GM10248 (cell line): ENCODE data around the gene CXCL12.

Experiments
- CTCF ChIA-PET: fragments of 300-600 bp; sonication (Branson Sonifier 250); formaldehyde crosslinking; extraction: SDS; loops from one replicate; lab custom pipeline; 2021; ENCODE audit warnings: antibody characterized with exemption; lab: Yijun Ruan, JAX
- POLR2A ChIA-PET: fragments of 350-650 bp; sonication (Branson Sonifier 250); formaldehyde crosslinking; extraction: SDS; loops from one replicate; lab custom pipeline; 2020; ENCODE audit warnings: antibody characterized with exemption; lab: Yijun Ruan, JAX
- DNase-seq: peaks from one replicate; pipeline ENCODE4 v3.0.0; 2012; ENCODE audit errors: extremely low spot score
- CTCF ChIP-seq: IDR thresholded peaks from 2 replicates; pipeline ENCODE4 v1.5.1; 2012; ENCODE audit warnings: mild to moderate bottlenecking, low read depth; ENCODE audit errors: extremely low read depth, missing control alignments, control extremely low read depth

The CXCL12 gene

DNA sequence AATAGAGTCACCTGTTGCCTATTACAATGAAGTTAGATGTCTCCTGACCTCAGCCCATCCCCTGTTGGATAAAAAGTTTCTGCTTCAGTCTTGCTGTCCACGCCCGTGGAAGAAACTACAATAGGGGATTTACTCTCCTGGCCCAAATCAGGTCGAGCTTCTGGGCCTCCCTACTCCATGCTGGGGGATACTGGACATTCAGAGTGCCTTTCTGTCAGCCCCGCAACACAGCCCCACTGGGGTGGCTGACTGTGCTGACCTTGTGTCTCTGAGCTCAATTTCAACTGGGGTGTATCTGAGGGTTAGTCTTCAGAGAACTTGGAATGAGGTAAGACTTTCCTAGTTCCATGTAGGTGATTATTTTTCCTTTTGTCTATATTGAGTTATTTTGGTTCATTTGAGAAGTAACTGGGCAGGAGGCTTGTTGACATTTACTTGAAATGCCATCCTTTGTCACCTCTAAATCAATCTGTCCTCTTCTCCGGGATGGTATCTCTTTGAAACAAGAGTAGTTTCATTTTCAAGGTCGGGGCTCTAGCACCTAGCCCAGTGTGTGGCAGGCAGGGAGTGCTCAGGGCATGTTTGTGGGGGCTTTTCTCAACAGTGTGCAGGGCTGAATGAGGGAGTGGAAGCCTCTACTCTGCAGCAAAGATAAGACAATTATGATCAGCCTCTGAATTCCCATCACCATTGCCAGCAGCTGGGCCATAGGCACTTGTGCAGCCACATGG lies 17.7 kb upstream of the CXCL12 start:
- ChIA-PET POLR2A (no interaction called here), CTCF (interaction anchor here (1.9 kb wide), 1 partner anchor 11 kb away, joined by 5 read pairs; no protein-coding TSS in a partner anchor)
- no peak for DNase-seq
- TF ChIP-seq CTCF: no peak

DNA sequence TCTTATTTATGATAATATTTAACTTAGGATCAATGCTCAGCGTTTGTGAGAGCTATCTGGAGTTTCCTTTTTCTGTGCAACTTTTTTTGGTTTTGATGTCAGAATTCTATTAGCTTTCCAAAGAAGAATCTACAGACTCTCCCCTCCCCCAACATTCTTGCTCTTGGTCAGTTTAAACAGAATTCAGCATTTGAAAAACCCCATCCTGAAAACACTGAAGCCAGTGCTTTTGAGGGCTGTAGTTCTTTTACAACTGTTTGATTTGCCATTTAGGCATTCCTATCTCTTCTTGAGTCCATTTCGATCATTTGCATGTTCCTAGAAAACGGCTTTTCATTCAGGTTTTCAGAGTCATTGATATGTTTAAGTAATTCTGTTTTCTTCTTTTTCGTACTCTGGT lies 15.6 kb upstream of the CXCL12 start:
- CTCF ChIA-PET: interaction anchor here (1.0 to 1.2 kb wide), 2 partner anchors 12 to 701 kb away, joined by 3 to 4 read pairs; no protein-coding TSS in a partner anchor
- no peak for TF ChIP-seq CTCF
- no peak for DNase-seq
- POLR2A ChIA-PET: no interaction called here

- ChIA-PET CTCF (interaction anchor here (1.0 to 1.2 kb wide), 2 partner anchors 11 to 700 kb away, joined by 3 to 4 read pairs; no protein-coding TSS in a partner anchor), POLR2A (no interaction called here)
- no peak for DNase-seq
- TF ChIP-seq CTCF: no peak
Observed at GRCh38 chr10:44399659-44400451, 15.0 kb upstream of the CXCL12 start.

GRCh38 chr10:44398747-44399658 lies 14.1 kb upstream of the CXCL12 start:
- POLR2A ChIA-PET: no interaction called here
- DNase-seq: no peak
- CTCF ChIA-PET: interaction anchor here (1.8 kb wide), 1 partner anchor 13 kb away, joined by 7 read pairs; no protein-coding TSS in a partner anchor
- no peak for TF ChIP-seq CTCF

- ChIA-PET POLR2A (interaction anchor here (0.6 kb wide), 1 partner anchor 651 kb away, joined by 3 read pairs; no protein-coding TSS in a partner anchor), CTCF (interaction anchor here (1.8 kb wide), 1 partner anchor 12 kb away, joined by 7 read pairs; no protein-coding TSS in a partner anchor)
- no peak for TF ChIP-seq CTCF
- DNase-seq: no peak
Observed at GRCh38 chr10:44398271-44398670, 13.4 kb upstream of the CXCL12 start.
